Stimulated activated CD4-positive, alpha-beta T cell treated with anti-CD3 and anti-CD28 coated beads, TNF-alpha, amount 100 ng/mL, for 1 hour (primary cell): Measurements from ENCODE around the gene SMARCB1.
"Not testable (repeated sequence)": the region's sequence is repeated elsewhere in the genome, so short reads cannot be mapped to it uniquely, and the experiment has no call there.

Experiments used
- DNase-seq, 3 donors: peaks; one replicate each; pipeline ENCODE4 v3.0.0-alpha.2; 2020; ENCODE audit warnings: low read depth in 3 of 3, low spot score in 1 of 3

The SMARCB1 gene

DNA sequence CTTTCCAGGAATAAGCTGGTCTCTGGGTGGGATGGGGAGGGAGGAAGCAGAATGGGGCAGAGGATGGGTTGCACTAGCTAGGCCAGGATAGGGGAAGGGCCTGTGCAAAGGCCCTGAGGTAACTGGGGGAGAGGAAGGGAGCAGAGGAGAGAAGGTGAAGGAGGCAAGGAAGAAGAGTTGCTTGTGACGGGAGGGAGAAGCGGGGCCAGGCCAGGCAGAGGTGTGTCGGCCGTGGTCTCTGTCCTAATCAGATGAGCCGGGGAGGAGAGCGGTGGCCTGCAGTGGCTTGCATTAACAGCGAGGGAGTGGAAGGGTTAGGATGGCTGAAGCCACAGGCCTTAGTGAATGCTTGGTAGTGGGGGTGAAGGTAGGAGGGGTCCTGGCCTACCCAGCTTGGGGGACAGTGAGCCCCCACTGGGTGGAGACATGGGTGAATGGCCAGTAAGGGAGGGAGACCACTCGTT, 58.0 kb downstream of the SMARCB1 start:
- no peak for DNase-seq

DNA sequence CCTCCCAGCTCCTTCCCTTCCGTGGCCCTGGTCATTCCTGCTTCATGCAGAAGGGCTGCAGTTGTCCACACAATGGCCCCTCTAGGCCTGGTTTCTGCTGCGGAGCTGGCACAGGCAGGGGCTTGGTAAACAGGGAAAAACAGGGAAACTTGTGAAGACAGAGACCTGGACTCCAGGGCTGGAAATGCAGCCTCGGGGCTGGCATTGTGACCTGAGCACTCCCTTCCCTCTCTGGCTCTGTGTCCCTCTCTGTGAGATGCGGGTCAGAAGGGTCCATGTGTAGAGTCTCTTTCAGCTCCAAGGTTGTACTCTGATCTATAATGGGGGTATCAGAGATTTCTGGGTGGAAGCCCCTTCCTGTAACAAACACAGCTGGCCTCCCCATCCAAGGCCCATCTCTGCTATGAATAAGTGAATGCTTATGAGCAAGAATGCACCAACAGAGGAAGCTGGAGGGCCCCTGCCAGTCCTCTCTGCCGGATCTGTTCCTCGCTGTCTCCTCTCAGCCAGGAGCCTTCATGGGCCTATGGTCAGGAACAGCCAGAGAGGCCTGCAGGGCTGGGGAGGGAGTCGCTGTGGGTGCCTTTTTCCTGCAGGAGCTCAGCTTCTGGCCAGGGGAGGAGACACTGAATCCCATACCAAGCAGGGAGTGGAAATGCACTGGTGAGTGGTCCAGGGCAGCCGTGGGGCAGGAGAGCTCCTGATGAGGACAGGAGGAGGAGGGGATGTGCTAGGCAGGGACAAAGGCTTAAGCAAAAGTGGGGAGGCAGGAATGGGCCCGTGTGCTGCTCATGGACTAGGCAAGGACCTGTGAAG, 58.7 kb downstream of the SMARCB1 start:
- DNase-seq, result no peak

DNA sequence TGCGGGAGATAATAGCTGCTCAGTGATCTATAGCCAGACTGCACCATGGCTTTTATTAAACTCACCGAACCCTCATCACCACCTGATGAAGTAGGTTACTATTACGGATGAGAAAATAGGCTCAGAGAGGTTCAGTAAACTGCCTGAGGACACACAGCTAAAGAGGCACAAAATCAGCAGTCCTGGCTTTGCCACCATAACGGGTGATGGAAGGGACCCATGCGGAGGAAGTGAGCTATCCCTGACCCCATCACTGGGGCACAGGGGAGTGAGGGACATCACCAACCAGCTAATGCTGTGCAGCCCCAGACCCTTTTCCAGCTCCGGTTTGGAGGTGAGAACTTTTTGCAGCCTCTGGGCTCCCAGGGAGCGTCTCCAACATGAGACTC, 59.3 kb downstream of the SMARCB1 start:
- no peak for DNase-seq

DNA sequence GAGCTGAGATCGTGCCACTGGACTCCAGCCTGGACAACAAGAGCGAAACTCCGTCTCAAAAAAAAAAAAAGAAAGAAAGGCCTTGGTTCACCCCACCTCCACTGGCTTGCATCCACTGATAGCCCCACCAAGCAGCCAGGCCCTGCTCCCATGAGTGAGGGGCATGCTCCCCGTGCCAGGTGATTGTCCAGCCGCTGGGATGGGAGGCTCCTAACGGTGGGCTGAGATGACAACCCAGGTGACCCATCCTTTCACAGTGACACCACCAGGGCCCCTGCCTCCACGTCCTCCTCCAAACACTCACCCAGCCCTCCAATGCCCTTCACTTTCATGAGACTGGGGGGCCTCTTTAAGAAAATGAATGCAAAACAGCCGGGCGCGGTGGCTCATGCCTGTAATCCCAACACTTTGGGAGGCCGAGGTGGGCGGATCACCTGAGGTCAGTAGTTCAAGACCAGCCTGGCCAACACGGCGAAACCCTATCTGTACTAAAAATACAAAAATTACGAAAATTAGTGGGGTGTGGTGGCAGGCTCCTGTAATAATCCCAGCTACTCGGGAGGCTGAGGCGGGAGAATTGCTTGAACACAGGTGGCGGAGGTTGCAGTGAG, 60.6 kb downstream of the SMARCB1 start:
- DNase-seq, result no peak

DNA sequence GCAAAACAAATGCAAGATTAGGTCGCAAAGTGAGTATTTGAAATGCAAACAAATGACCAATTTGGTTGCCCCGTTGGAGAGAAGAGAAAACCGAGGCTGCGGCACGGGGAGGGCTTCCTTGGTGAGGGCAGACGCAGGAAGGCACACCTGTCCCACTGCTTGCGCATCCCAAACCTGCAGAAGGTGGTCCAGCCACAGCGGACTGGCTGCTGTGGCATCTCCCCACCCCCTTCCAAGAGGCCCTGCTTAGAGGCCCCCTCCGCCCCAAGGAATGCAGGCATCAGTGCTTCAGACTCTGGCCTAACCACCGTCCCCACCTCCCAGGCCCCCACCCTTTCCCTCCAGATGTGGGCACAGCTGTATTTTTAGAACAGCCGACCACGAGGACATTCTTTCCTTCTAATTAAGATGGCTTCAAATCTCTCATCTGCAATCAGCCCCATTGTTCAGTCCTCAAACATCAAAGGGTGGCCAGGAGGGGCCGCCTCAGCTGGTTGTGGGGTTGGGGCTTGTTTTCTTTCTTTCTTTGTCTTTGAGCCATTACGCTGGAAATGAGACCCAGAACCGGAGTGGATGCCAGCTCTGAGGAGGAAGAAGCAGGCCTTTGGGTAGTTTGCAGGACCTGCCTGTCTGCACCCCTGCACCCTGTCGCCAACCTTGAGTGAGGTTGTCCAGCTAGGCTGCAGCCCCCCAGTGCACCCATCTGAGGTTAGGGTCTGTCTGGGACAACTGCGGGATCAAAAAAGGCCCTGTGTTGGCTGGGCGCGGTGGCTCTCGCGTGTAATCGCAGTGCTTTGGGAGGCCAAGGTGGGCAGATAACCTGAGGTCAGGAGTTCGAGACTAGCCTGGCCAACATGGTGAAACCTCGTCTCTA, 61.5 kb downstream of the SMARCB1 start:
- no peak for DNase-seq

GRCh38 chr22:23849009-23850006, 62.5 kb downstream of the SMARCB1 start:
- peak; percentile 58 to 92 (median 75) for DNase-seq

DNA sequence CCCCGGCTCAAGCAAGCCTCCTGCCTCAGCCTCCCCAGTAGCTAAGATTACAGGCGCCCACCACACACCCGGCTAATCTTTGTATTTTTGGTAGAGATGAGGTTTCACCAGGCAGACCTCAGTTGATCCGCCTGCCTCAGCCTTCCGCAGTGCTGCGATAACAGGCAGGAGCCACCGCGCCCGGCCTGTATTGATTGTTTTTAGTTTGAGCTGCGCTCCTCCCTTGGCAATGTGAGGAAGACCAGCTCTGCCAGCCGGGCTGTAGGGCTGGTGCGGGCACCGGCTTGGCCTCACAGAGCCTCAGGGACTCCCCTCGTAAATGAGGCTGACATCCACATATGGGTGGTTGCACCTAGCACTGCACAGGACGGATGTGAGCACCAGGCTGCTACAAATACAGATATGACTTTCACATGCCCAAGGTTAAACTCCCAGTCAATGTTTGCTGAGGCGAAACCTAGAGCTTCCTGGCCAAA, 63.4 kb downstream of the SMARCB1 start:
- no peak for DNase-seq

- DNase-seq, result no peak
These were observed 70.2 kb downstream of the SMARCB1 start for GRCh38 chr22:23856721-23857605.

DNA sequence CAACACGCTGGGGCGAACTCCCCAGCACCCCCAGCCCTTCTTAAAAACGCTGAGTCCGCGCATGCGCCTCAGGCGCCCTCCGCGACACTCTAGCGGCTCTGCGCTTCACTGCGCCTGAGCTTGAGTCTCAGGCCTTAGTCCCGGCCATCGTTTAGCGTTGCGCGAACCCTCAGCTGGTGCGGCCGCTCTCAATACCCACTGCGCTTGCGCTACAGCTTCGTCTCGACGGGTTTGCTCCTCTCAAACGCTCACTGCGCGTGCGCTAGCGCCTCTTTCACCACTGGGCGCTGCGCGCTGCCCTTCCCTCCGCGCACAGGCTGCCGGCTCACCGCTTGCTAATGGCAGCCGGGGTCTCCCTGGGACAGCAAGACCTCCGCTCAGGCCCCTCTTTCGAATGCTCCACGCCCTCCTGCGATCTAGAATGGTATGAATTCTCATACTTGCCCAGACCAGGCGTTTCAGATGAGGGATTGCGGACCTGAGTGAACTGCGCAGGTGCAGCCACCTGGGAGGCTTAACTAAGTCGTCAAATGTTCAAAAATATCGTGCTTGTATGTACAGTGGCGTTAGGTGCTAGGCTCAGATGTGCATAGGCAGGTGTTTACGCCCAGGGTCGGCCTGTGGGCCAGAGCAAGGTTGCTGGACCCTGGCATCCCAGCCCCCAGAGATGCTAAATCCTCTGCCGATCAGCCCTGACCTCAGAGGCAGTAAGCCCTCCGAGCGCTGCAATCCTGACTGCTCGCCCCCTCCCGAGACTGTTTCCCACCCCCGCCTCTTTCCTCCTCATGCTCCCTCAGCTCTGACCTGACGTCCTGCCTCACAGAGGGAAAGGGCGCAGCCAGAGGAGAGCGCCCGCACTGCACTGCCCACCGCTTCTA, 71.1 kb downstream of the SMARCB1 start, which contains the start of gene SLC2A11:
Gene SLC2A11, plus strand, starts transcription at position 270 of the 878 bp plus-strand sequence. Its CDS starts 125 bp downstream, at position 395.
- peak; percentile 85 to 88 (median 86) for DNase-seq

- DNase-seq, result no peak
These were observed 71.7 kb downstream of the SMARCB1 start for GRCh38 chr22:23858484-23858815.

DNA sequence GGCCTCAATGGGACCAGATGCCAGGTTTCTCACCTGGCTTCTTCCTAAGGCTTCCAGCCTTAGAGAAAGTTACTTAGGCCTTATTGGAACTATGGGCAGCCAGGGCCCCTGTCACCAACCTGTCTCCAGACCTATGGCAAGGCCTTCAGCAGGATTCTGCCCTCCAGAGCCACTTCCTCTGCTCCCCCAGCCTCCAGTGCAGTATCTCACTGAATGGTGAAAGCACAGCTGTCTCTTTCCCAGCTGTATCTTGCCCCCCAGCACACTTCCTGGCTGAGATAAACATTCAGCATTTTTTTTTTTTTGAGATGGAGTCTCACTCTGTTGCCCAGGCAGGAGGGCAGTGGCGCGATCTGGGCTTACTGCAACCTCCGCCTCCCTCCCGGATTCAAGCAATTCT, 72.4 kb downstream of the SMARCB1 start:
- no peak for DNase-seq

DNA sequence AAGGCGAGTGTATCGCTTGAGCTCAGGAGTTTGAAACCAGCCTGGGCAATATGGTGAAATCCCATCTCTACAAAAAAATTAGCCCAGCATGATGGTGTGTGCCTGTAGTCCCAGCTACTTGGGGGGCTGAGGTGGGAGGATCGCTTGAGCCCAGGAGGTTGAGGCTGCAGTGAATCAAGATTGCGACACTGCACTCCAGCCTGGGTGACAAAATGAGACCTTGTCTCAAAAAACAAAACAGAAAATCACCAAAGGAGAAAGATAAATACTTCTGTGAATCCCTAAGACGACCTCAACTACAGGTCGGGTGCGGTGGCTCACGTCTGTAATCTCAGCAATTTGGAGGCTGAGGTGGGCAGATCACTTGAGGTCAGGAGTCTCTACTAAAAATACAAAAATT, 73.4 kb downstream of the SMARCB1 start:
- DNase-seq, result not testable (repeated sequence)

DNA sequence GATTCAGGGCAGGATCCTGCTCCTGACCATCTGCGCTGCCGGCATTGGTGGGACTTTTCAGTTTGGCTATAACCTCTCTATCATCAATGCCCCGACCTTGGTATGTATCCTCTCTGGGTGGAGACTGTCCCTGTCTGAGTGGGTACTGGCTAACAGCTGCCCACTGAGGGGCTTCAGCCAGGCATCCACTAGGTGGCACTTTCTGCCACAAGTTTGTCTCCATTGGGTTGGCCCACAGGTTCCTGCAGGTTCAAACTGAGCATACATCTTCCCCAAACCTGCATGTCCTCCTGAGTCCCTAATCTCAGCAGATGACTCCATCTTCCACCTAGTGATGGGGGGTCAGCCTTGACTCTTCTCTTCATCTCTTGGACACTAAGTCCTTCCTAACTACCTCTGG, 75.3 kb downstream of the SMARCB1 start:
- DNase-seq, result no peak

- DNase-seq, result not testable (repeated sequence)
These were observed 77.9 kb downstream of the SMARCB1 start for GRCh38 chr22:23864499-23865154.

DNA sequence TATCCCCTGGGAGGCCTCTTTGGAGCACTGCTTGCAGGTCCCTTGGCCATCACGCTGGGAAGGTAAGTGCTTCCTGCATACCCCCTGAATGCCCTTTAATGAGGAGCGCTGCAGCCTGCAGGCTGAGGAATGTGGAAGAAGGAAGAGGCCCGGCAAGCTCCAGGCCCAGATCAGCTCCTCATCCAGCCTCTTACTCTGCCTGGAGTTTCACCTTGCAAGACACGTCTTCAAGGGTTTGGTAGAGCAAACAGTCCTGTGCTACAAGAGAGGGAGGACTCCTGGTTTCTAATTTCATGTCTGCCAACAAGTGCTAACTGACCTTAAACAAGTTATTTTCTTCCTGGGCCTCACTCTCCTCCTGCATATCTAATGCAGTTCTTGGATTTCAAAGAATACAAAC, 81.8 kb downstream of the SMARCB1 start:
- no peak for DNase-seq

- no peak for DNase-seq
These were observed 88.1 kb downstream of the SMARCB1 start for GRCh38 chr22:23874871-23875270.

DNA sequence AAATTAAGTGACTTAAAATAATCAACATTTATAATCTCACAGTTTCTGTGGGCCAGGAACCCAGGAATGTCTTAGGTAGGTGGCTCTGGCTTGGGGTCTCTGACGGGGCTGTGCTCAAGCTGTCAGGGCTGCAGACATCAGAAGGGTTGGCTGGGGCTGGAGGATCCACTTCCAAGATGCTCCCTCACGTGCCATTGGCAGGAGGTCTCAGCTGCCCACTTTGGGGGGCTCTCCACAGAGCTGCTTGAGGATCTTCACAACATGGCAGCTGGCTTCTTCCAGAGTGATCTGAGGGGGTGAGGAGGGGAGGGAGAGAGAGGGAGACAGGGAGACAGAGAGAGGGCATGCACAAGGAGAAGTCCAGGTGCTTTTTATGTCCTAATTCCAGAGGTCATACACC, 89.0 kb downstream of the SMARCB1 start:
- DNase-seq, result no peak

- DNase-seq, result no peak
These were observed 90.8 kb downstream of the SMARCB1 start for GRCh38 chr22:23877566-23877965.
